ENCODE data around the gene AQR. TPM values are rescaled to one million over a fixed set of nuclear protein-coding genes. Genes with fewer than 3 reads are reported as not detected.

The AQR gene
- total RNA-seq, 1 donor from 2014 or later: 29.8 TPM

DNA sequence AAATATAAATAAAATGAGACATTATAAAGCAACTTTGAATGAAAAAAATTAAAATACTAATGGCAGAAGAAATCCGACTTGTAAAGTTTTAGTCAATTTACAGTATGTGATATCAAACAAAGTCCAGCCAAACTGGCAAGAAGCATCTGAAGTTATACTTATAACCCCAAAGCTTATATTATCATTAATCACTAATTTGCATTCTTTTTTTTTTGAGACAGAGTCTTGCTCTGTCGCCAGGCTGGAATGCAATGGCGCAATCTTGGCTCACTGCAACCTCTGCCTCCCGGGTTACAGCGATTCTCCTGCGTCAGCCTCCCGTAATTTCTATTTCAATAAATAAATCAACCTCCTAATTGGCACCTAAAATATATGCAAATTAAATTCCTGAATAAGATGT, 80.1 kb downstream of the AQR start:
- no peaks in the 10 kb centered on the region for H3K27me3 ChIP-seq (ENCODE audit: control insufficient read depth, insufficient read depth, low read length)
- H3K4me3 ChIP-seq (ENCODE audit: low read depth, low read length): no peak overlapping the region
- H3K36me3 ChIP-seq (ENCODE audit: control insufficient read depth, insufficient read depth, low read length): no peaks in the 10 kb centered on the region
- DNase-seq (ENCODE audit: low read depth): no peak
- TF ChIP-seq, protein P1, sequence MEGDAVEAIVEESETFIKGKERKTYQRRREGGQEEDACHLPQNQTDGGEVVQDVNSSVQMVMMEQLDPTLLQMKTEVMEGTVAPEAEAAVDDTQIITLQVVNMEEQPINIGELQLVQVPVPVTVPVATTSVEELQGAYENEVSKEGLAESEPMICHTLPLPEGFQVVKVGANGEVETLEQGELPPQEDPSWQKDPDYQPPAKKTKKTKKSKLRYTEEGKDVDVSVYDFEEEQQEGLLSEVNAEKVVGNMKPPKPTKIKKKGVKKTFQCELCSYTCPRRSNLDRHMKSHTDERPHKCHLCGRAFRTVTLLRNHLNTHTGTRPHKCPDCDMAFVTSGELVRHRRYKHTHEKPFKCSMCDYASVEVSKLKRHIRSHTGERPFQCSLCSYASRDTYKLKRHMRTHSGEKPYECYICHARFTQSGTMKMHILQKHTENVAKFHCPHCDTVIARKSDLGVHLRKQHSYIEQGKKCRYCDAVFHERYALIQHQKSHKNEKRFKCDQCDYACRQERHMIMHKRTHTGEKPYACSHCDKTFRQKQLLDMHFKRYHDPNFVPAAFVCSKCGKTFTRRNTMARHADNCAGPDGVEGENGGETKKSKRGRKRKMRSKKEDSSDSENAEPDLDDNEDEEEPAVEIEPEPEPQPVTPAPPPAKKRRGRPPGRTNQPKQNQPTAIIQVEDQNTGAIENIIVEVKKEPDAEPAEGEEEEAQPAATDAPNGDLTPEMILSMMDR (IDR thresholded peaks at IDR 0.05; ENCODE audit: insufficient read depth, low read length, poor library complexity, severe bottlenecking): no peak

DNA sequence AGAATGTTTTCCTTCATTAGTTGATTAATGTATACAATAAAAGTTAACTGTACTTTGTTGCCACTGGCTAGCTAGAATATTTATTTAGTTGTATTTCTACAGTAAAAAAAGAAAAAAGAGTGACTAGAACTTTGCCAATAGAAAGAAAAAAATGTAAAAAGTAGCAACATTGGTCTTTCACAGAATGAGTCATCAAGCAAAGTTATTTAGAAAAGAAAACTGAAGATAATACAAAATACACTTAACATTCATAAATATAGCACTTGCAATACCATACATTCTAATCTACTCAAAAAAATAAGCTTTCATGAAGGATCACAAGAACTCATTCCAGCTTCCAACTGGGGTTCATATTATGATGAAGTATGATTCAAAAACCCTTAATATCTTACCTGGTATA, 83.4 kb downstream of the AQR start:
- H3K4me3 ChIP-seq (ENCODE audit: low read depth, low read length): no peak overlapping the region
- H3K27me3 ChIP-seq (ENCODE audit: control insufficient read depth, insufficient read depth, low read length): no peaks in the 10 kb centered on the region
- TF ChIP-seq, protein P1 (IDR thresholded peaks at IDR 0.05; ENCODE audit: insufficient read depth, low read length, poor library complexity, severe bottlenecking): no peak
- DNase-seq (ENCODE audit: low read depth): no peak
- H3K36me3 ChIP-seq (ENCODE audit: control insufficient read depth, insufficient read depth, low read length): no peaks in the 10 kb centered on the region

DNA sequence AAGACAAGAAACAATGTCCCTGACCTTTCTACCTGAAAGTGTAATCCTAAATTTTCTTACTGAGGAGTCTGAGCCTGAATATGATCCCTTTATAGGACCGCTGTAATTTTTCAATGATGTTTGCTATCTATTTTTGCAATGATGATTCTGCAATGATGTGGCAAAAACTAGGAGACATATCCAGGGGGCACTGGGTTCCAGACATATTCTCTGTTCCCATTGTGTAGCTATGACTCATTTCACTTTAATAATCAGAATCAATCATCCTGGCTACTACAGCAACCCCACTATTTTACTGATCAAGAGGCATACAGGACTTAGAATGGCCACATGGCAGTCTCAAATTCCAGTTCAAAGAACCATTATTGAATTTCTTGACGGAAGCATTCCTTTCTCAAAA, 85.9 kb downstream of the AQR start:
- no peak for DNase-seq (ENCODE audit: low read depth)
- Histone ChIP-seq H3K4me3 (ENCODE audit: low read depth, low read length) (no peak overlapping the region), H3K36me3 (ENCODE audit: control insufficient read depth, insufficient read depth, low read length) (no peaks in the 10 kb centered on the region), H3K27me3 (ENCODE audit: control insufficient read depth, insufficient read depth, low read length) (no peaks in the 10 kb centered on the region)
- TF ChIP-seq, protein P1 (IDR thresholded peaks at IDR 0.05; ENCODE audit: insufficient read depth, low read length, poor library complexity, severe bottlenecking): no peak

DNA sequence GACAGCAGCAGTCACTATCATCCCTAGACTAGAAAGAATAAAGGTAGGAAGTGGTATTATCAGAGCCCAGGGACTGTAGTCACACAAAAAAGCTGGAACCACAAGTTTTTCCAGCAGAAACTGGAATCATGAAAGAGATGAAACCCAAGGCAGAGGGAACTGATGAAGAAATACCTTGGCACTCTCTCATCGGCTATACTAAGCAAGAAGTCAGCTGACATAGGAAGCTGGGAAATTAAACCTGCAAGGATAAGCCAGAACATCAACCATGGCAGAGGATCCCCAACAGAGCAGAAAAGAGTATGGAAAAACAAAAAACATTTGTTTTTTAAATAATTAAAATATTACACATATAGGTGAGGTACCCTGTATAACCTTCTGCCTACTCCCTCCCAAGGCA, 86.5 kb downstream of the AQR start:
- no peaks in the 10 kb centered on the region for H3K36me3 ChIP-seq (ENCODE audit: control insufficient read depth, insufficient read depth, low read length)
- TF ChIP-seq, protein P1 (IDR thresholded peaks at IDR 0.05; ENCODE audit: insufficient read depth, low read length, poor library complexity, severe bottlenecking): no peak
- no peak for DNase-seq (ENCODE audit: low read depth)
- no peak overlapping the region for H3K4me3 ChIP-seq (ENCODE audit: low read depth, low read length)
- no peaks in the 10 kb centered on the region for H3K27me3 ChIP-seq (ENCODE audit: control insufficient read depth, insufficient read depth, low read length)

DNA sequence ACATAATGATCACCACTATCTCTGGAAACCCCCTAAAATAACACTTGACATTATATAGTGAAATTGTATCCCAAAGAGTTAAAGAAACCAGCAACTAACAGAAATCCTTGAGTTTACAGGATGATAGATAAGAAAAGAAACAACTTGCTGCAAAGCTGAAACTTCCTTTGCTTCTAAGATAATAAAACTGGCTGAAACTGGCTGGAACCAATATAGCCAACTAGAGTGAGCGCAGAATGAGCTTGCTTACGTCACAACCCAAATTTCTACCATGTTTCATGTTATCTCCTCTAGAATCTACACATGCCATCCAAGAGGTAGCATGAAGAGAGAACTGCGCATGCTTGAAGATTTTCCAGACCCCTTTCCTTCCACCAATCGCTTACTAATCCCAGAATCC, 90.4 kb downstream of the AQR start:
- no peaks in the 10 kb centered on the region for H3K27me3 ChIP-seq (ENCODE audit: control insufficient read depth, insufficient read depth, low read length)
- no peaks in the 10 kb centered on the region for H3K36me3 ChIP-seq (ENCODE audit: control insufficient read depth, insufficient read depth, low read length)
- TF ChIP-seq, protein P1 (IDR thresholded peaks at IDR 0.05; ENCODE audit: insufficient read depth, low read length, poor library complexity, severe bottlenecking): no peak
- no peak for DNase-seq (ENCODE audit: low read depth)
- H3K4me3 ChIP-seq (ENCODE audit: low read depth, low read length): no peak overlapping the region

DNA sequence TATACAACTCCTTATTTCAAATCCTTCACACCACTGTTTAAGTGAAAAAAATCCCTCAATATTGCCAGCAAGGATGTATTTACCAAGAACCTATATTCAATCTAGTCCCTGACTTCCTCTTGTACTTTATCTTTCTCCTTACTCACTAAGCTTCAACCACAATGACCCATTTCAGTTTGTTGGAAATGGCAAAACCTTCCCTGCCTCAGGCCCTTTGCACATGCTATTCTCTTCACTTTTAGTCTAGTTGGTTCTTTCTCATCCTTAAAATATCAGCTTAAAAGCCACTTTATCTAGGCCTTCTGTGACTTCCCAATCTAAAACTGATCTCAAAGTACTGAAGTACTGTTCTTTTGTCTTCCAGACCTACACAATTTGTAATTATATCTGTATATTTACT, 92.9 kb downstream of the AQR start:
- H3K4me3 ChIP-seq (ENCODE audit: low read depth, low read length): no peak overlapping the region
- H3K27me3 ChIP-seq (ENCODE audit: control insufficient read depth, insufficient read depth, low read length): no peaks in the 10 kb centered on the region
- no peaks in the 10 kb centered on the region for H3K36me3 ChIP-seq (ENCODE audit: control insufficient read depth, insufficient read depth, low read length)
- TF ChIP-seq, protein P1 (IDR thresholded peaks at IDR 0.05; ENCODE audit: insufficient read depth, low read length, poor library complexity, severe bottlenecking): no peak
- no peak for DNase-seq (ENCODE audit: low read depth)

Data from kidney epithelial cell (primary cell).